Right lobe of liver (tissue), 6 donors: ENCODE results near the gene NR6A1. TPM values are rescaled to one million over a fixed set of nuclear protein-coding genes. Genes with fewer than 3 reads are reported as not detected.
A peak's percentile ranks its signal among the peaks of the same experiment; 100 is the strongest.

ENCODE experiments used
- ATAC-seq, 4 donors: fragments of 200-7000 bp; cut with Tn5 transposase; one replicate each; pipeline ENCODE4 v1.9.1; 2020; ENCODE audit warnings: mild to moderate bottlenecking in 4 of 4, moderate library complexity in 4 of 4
- DNase-seq, 3 donors: peaks; one replicate each; pipeline ENCODE4 v3.0.0-alpha.2; 2020
- H3K27ac ChIP-seq, 3 donors: fragments of 200-600 bp; one replicate each; pipeline ENCODE4 v1.8.0; 2022
- H3K27me3 ChIP-seq, 2 donors: fragments of 200-600 bp; one replicate each; pipeline ENCODE4 v1.8.0; 2022
- H3K36me3 ChIP-seq, 4 donors: fragments of 200-600 bp; sonication (generic) in 1 of 4; one replicate each; pipeline versions ENCODE4 v1.5.1 to v1.8.0; 2017 to 2022; ENCODE audit warnings: control low read depth in 1 of 4
- H3K4me1 ChIP-seq, 4 donors: fragments of 200-600 bp; sonication (generic) in 1 of 4; one replicate each; pipeline versions ENCODE4 v1.5.1 to v1.8.0; 2017 to 2022; ENCODE audit warnings: control low read depth in 1 of 4
- H3K4me3 ChIP-seq, 3 donors: fragments of 200-600 bp; one replicate each; pipeline ENCODE4 v1.8.0; 2022
- H3K9me3 ChIP-seq, 4 donors: fragments of 200-600 bp; sonication (generic) in 1 of 4; one replicate each; pipeline versions ENCODE4 v1.5.1 to v1.8.0; 2017 to 2022; ENCODE audit warnings: control low read depth in 1 of 4
- CTCF ChIP-seq, 4 donors: fragments of 200-600 bp in 3 of 4; fragments of 450-650 bp in 1 of 4; IDR thresholded peaks; one replicate each; pipeline versions ENCODE4 v1.5.1 to v1.8.0; 2016 to 2022; ENCODE audit warnings: antibody characterized with exemption in 4 of 4, mild to moderate bottlenecking in 2 of 4
- POLR2A ChIP-seq: fragments of 450-650 bp; IDR thresholded peaks from one replicate; pipeline ENCODE4 v1.6.1; 2017; ENCODE audit warnings: antibody characterized with exemption, mild to moderate bottlenecking
- WGBS: methylation state at CpG from one replicate; pipeline ENCODE4 v1.1.6; 2018; ENCODE audit warnings: low coverage, low lambda C conversion rate; ENCODE audit not compliant: insufficient coverage; ENCODE audit errors: missing lambda C conversion rate; 5-methylcytosine and 5-hydroxymethylcytosine counted together
- intact Hi-C, 2 donors: fragments of 100-400 bp; cut with DNase I; formaldehyde crosslinking; loops; one replicate each; pipeline versions ENCODE4 v1.11.2 to v1.14.1; 2022
- total RNA-seq, 6 experiments: library from RNA; depleted of rRNA in 2 of 6; stranded (reverse); fragments of >200 nt in 2 of 6; fragmentation: NEBNext Ultra II Directional in 3 of 6; extraction: Animal tissue kit (Norgen Biotek cat#: 25700) in 3 of 6; gene quantifications; one replicate each; pipeline versions ENCODE4 v1.1.0 to v1.2.4, GENCODE V29; 2016 to 2023
- donor health status: DM: no; HTN: yes; CAD: no.
- donor health status: DM: no; HTN: no; CAD: no.
- donor health status: DM: no; HTN: no; CAD: no.
- donor health status: DM: no; HTN: yes; CAD: no.
- donor health status: DM: no; HTN: yes; CAD: no.

The NR6A1 gene
- total RNA-seq, 6 experiments from 2014 or later: 1.3 to 3.6 (median 1.9) TPM

- DNase-seq (peak; percentile 50 to 79 (median 74)), ATAC-seq (peak; percentile 84 to 91 (median 88))
- TF ChIP-seq POLR2A (peak; percentile 89), CTCF (IDR thresholded peaks at IDR 0.05) (no peak)
- peak overlapping the region; percentile 55 to 73 (median 65) for H3K27ac ChIP-seq
- no peaks in the 10 kb centered on the region for H3K36me3 ChIP-seq
- H3K9me3 ChIP-seq: no peaks in the 10 kb centered on the region
- 3% methylated on average over 14 of the region's 14 CpGs for WGBS
- intact Hi-C loops: no loop called here
- H3K27me3 ChIP-seq: no peaks in the 10 kb centered on the region
- H3K4me1 ChIP-seq: peaks cover 0 to 6% (median 2%) of the 10 kb centered on the region in 4 donors
- peak overlapping the region; percentile 41 to 57 (median 57) for H3K4me3 ChIP-seq
These were observed 112.7 kb downstream of the NR6A1 start for GRCh38 chr9:124658165-124659017.

GRCh38 chr9:124657516-124657915, 113.6 kb downstream of the NR6A1 start:
- TF ChIP-seq CTCF (IDR thresholded peaks at IDR 0.05) (no peak), POLR2A (no peak)
- H3K36me3 ChIP-seq: no peaks in the 10 kb centered on the region
- H3K27me3 ChIP-seq: no peaks in the 10 kb centered on the region
- peaks cover 0 to 6% (median 2%) of the 10 kb centered on the region in 4 donors for H3K4me1 ChIP-seq
- peak overlapping the region in 1 of 3 donors; percentile 65 for H3K27ac ChIP-seq
- no peak overlapping the region for H3K4me3 ChIP-seq
- H3K9me3 ChIP-seq: no peaks in the 10 kb centered on the region
- ATAC-seq (no peak), DNase-seq (no peak)
- 50% methylated on average over 1 of the region's 1 CpG for WGBS
- intact Hi-C loops: no loop called here

- Histone ChIP-seq H3K4me3 (no peak overlapping the region), H3K9me3 (no peaks in the 10 kb centered on the region), H3K36me3 (no peaks in the 10 kb centered on the region), H3K4me1 (peaks cover 0 to 6% (median 0%) of the 10 kb centered on the region in 4 donors), H3K27me3 (no peaks in the 10 kb centered on the region), H3K27ac (no peak overlapping the region)
- WGBS: 30% methylated on average over 1 of the region's 1 CpG
- TF ChIP-seq POLR2A (no peak), CTCF (IDR thresholded peaks at IDR 0.05) (no peak)
- no peak for DNase-seq
- intact Hi-C loops: no loop called here
- no peak for ATAC-seq
These were observed 116.7 kb downstream of the NR6A1 start for GRCh38 chr9:124654431-124654830.

GRCh38 chr9:124652615-124653393, 118.3 kb downstream of the NR6A1 start:
- TF ChIP-seq POLR2A: no peak
- no peak for TF ChIP-seq CTCF (IDR thresholded peaks at IDR 0.05)
- intact Hi-C loops: no loop called here
- H3K4me3 ChIP-seq: no peak overlapping the region
- WGBS: 92% methylated on average over 3 of the region's 3 CpGs
- peaks cover 0 to 2% (median 0%) of the 10 kb centered on the region in 4 donors for H3K4me1 ChIP-seq
- no peaks in the 10 kb centered on the region for H3K36me3 ChIP-seq
- no peaks in the 10 kb centered on the region for H3K27me3 ChIP-seq
- no peak for ATAC-seq
- H3K9me3 ChIP-seq: no peaks in the 10 kb centered on the region
- no peak overlapping the region for H3K27ac ChIP-seq
- no peak for DNase-seq
